DND-41 (cell line): ENCODE results near the gene ZDHHC14.
"Not testable (repeated sequence)": the region's sequence is repeated elsewhere in the genome, so short reads cannot be mapped to it uniquely, and the experiment has no call there.

Experiments
- ATAC-seq: fragments of 200-7000 bp; cut with Tn5 transposase; 3 replicates; pipeline ENCODE4 v1.9.1; 2021; ENCODE audit warnings: low read depth; ENCODE audit not compliant: insufficient read depth
- DNase-seq: peaks from one replicate; pipeline ENCODE4 v3.0.0-alpha.2; 2020
- H2AFZ ChIP-seq: 2 replicates; pipeline ENCODE4 v1.6.0; 2012; ENCODE audit warnings: low read depth, low read length
- H3K27ac ChIP-seq: 2 replicates; pipeline ENCODE4 v1.5.1; 2012; ENCODE audit warnings: low read length, inconsistent platforms
- H3K27me3 ChIP-seq: fragments of 200-600 bp; sonication (generic); 2 replicates; pipeline ENCODE4 v1.6.0; 2012; ENCODE audit warnings: low read length, mild to moderate bottlenecking, inconsistent platforms; ENCODE audit not compliant: insufficient read depth, poor library complexity
- H3K36me3 ChIP-seq: 2 replicates; pipeline ENCODE4 v1.5.1; 2012; ENCODE audit warnings: low read length, inconsistent platforms; ENCODE audit not compliant: insufficient read depth
- H3K4me1 ChIP-seq: 2 replicates; pipeline ENCODE4 v1.5.1; 2012; ENCODE audit warnings: mild to moderate bottlenecking, low read length; ENCODE audit not compliant: insufficient read depth
- H3K4me2 ChIP-seq: 2 replicates; pipeline ENCODE4 v1.6.0; 2012; ENCODE audit warnings: mild to moderate bottlenecking, moderate library complexity, low read length, inconsistent platforms; ENCODE audit not compliant: insufficient read depth
- H3K4me3 ChIP-seq, 2 experiments: fragments of 200-600 bp in 1 of 2; shearing (Covaris generic) in 1 of 2; 2 replicates each; pipeline ENCODE4 v1.5.1; 2012 to 2016; ENCODE audit warnings: inconsistent platforms in 2 of 2, low read length in 2 of 2, mild to moderate bottlenecking in 2 of 2, low read depth in 1 of 2, moderate library complexity in 1 of 2
- H3K79me2 ChIP-seq: 2 replicates; pipeline ENCODE4 v1.6.0; 2012; ENCODE audit warnings: low read length, inconsistent platforms; ENCODE audit not compliant: insufficient read depth
- H3K9ac ChIP-seq: 2 replicates; pipeline ENCODE4 v1.6.0; 2012; ENCODE audit warnings: low read depth, mild to moderate bottlenecking, inconsistent platforms, low read length, moderate library complexity
- H3K9me3 ChIP-seq: 2 replicates; pipeline ENCODE4 v1.5.1; 2012; ENCODE audit warnings: low read length, moderate library complexity, mild to moderate bottlenecking, inconsistent platforms; ENCODE audit not compliant: insufficient read depth, severe bottlenecking
- H4K20me1 ChIP-seq: 2 replicates; pipeline ENCODE4 v1.6.0; 2012; ENCODE audit warnings: low read length; ENCODE audit not compliant: insufficient read depth
- EZH2 ChIP-seq: IDR thresholded peaks from 3 replicates; pipeline ENCODE4 v1.6.1; 2012; ENCODE audit warnings: borderline replicate concordance, low read depth, mild to moderate bottlenecking, moderate library complexity, low read length, inconsistent platforms; ENCODE audit not compliant: severe bottlenecking
- TF ChIP-seq, protein P1 (sequence below): IDR thresholded peaks from 2 replicates; pipeline ENCODE4 v1.5.1; 2012; ENCODE audit warnings: borderline replicate concordance, low read length, moderate library complexity, mild to moderate bottlenecking; ENCODE audit not compliant: poor library complexity, severe bottlenecking; ENCODE audit errors: extremely low read depth

Gene ZDHHC14

DNA sequence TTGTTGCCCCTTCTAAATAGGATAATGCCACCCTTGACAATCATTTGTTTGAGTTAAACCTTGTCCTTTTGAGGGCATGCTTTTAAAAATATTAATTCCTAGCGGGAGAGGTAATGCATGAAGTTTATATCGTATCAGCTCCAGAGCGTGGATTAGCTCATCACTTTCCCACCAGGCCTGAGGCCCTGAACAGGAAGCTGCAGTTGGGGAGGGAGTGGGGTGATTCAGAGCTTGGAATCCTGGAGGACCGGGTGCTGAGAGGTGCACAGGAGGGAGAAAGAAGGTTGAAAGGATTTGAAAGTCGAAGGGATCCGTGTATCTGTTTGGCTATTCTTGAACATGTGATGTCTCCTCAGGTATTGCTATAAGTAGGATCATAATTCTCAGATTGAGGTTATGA is 25.0 kb downstream of the ZDHHC14 start:
- ATAC-seq (no peak), DNase-seq (no peak)
- Histone ChIP-seq H3K36me3 (no peaks in the 10 kb centered on the region), H2AFZ (no peak overlapping the region), H3K27ac (no peak overlapping the region), H3K9ac (no peak overlapping the region), H3K27me3 (no peaks in the 10 kb centered on the region), H3K79me2 (no peaks in the 10 kb centered on the region), H3K9me3 (no peaks in the 10 kb centered on the region), H4K20me1 (no peaks in the 10 kb centered on the region), H3K4me2 (no peak overlapping the region), H3K4me3 (no peak overlapping the region), H3K4me1 (no peaks in the 10 kb centered on the region)
- no peak for TF ChIP-seq EZH2
- TF ChIP-seq, protein P1, sequence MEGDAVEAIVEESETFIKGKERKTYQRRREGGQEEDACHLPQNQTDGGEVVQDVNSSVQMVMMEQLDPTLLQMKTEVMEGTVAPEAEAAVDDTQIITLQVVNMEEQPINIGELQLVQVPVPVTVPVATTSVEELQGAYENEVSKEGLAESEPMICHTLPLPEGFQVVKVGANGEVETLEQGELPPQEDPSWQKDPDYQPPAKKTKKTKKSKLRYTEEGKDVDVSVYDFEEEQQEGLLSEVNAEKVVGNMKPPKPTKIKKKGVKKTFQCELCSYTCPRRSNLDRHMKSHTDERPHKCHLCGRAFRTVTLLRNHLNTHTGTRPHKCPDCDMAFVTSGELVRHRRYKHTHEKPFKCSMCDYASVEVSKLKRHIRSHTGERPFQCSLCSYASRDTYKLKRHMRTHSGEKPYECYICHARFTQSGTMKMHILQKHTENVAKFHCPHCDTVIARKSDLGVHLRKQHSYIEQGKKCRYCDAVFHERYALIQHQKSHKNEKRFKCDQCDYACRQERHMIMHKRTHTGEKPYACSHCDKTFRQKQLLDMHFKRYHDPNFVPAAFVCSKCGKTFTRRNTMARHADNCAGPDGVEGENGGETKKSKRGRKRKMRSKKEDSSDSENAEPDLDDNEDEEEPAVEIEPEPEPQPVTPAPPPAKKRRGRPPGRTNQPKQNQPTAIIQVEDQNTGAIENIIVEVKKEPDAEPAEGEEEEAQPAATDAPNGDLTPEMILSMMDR = no peak

DNA sequence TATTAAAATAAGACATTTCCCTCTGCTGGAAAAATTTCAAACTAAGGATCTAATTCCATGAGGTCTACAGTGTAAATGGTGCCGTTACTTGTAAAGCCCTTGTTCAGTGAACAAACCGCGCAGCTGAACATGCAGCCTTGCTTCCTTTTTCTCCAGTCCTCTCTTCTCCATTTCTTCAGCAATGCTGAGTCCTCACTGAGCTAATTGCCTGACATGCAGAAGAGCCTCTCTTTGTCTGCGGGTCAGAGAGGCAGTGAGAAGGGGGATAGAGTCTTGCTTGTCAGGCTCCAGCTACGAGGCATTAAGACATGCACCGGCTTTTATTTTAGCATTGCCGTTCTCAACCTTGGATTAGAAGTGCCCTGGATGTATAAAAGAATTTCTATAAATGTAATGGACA is 25.7 kb downstream of the ZDHHC14 start:
- DNase-seq (no peak), ATAC-seq (no peak)
- Histone ChIP-seq H2AFZ (no peak overlapping the region), H3K36me3 (no peaks in the 10 kb centered on the region), H3K4me2 (no peak overlapping the region), H3K79me2 (no peaks in the 10 kb centered on the region), H3K9me3 (no peaks in the 10 kb centered on the region), H3K4me3 (no peak overlapping the region), H3K27ac (no peak overlapping the region), H3K4me1 (no peaks in the 10 kb centered on the region), H4K20me1 (no peaks in the 10 kb centered on the region), H3K27me3 (no peaks in the 10 kb centered on the region), H3K9ac (no peak overlapping the region)
- TF ChIP-seq, protein P1 = no peak
- TF ChIP-seq EZH2 = no peak

DNA sequence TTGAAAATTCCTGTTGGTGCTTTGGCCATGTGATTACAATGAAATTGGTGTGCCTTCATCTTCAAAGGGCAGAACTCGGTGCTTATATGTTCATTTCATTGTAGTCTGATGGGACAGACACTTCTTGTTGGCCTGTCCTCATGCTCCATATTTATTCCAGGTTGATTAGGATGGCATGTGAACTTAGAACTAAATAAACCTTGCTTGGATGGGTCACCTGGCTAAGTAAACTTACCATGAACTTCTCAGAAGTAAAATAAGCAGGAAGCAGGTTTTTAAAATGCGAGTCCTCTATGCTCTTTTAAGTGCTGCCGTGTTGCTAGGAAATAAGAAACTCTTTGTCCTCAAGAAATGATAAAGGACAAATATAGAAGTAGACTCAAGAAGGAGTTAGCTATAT is 26.7 kb downstream of the ZDHHC14 start:
- ATAC-seq (no peak), DNase-seq (no peak)
- no peak overlapping the region for H2AFZ ChIP-seq
- no peak overlapping the region for H3K4me3 ChIP-seq
- no peak overlapping the region for H3K9ac ChIP-seq
- H3K36me3 ChIP-seq = no peaks in the 10 kb centered on the region
- H3K4me1 ChIP-seq = no peaks in the 10 kb centered on the region
- no peak overlapping the region for H3K27ac ChIP-seq
- no peak overlapping the region for H3K4me2 ChIP-seq
- H3K27me3 ChIP-seq = no peaks in the 10 kb centered on the region
- H3K79me2 ChIP-seq = no peaks in the 10 kb centered on the region
- no peak for TF ChIP-seq EZH2
- TF ChIP-seq, protein P1 = no peak
- H3K9me3 ChIP-seq = no peaks in the 10 kb centered on the region
- H4K20me1 ChIP-seq = no peaks in the 10 kb centered on the region

DNA sequence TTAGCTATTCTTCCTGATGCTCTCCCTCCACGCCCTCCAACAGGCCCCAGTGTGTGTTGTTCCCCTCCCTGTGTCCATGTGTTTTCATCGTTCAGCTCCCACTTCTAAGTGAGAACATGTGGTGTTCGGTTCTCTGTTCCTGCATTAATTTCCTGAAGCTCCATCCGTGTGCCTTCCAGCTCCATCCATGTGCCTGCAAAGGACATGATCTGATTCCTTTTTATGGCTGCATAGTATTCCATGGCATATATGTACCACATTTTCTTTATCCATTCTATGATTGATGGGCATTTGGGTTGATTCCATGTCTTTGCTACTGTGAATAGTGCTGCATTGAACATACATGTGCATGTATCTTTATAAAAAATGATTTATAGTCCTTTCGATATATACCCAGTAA is 27.4 kb downstream of the ZDHHC14 start:
- H3K36me3 ChIP-seq, H3K27me3 ChIP-seq, H3K9me3 ChIP-seq: not testable (repeated sequence)

More for the DNA sequence above, 27.4 kb downstream of the ZDHHC14 start:
- H3K79me2 ChIP-seq, DNase-seq, H3K9ac ChIP-seq, H3K4me3 ChIP-seq, H3K4me1 ChIP-seq, H2AFZ ChIP-seq, H3K4me2 ChIP-seq, H3K27ac ChIP-seq, H4K20me1 ChIP-seq, ATAC-seq: not testable (repeated sequence)
